Measurements from ENCODE around the gene PSMB5. TPM values are rescaled to one million over a fixed set of nuclear protein-coding genes. Genes with fewer than 3 reads are reported as not detected.
A peak's percentile ranks its signal among the peaks of the same experiment; 100 is the strongest.

The PSMB5 gene
- total RNA-seq, 2 experiments from 2014 or later, result 116 to 119 TPM

GRCh38 chr14:22982477-22983245, 52.0 kb downstream of the PSMB5 start, which contains the start of gene AJUBA:
AJUBA (minus strand) TSS chr14:22982551; CDS start chr14:22982266, 285 bp downstream.
- peak; percentile 82 for DNase-seq
- H3K9me3 Mint-ChIP-seq, result no peaks in the 10 kb centered on the region
- ChIA-PET POLR2A (interaction anchor here (0.7 to 1.7 kb wide), 6 partner anchors 24 to 80 kb away, joined by 3 to 4 read pairs (median 3); no protein-coding TSS in a partner anchor), CTCF (interaction anchor here (0.6 to 18.3 kb wide), 34 partner anchors 8 to 445 kb away, joined by 3 to 839 read pairs (median 4); partner anchors contain the start of genes CDH24, HAUS4, PRMT5 and PSMB5)
- intact Hi-C loops (cut with micrococcal nuclease), result loop anchor here (1.0 to 10.0 kb wide), 8 partner anchors 9 to 425 kb away; partner anchors contain the start of genes HAUS4, LRP10, PRMT5 and SLC7A8
- peaks cover 6% of the 10 kb centered on the region for H3K4me1 Mint-ChIP-seq (ENCODE audit: low read depth)
- H3K27ac Mint-ChIP-seq, result no peak within 1 kb of the TSS
- no peaks in the 10 kb centered on the region for H3K27me3 Mint-ChIP-seq
- no peak within 1 kb of the TSS for H3K4me3 Mint-ChIP-seq
- H3K36me3 Mint-ChIP-seq, result no peaks in the 10 kb centered on the region

DNA sequence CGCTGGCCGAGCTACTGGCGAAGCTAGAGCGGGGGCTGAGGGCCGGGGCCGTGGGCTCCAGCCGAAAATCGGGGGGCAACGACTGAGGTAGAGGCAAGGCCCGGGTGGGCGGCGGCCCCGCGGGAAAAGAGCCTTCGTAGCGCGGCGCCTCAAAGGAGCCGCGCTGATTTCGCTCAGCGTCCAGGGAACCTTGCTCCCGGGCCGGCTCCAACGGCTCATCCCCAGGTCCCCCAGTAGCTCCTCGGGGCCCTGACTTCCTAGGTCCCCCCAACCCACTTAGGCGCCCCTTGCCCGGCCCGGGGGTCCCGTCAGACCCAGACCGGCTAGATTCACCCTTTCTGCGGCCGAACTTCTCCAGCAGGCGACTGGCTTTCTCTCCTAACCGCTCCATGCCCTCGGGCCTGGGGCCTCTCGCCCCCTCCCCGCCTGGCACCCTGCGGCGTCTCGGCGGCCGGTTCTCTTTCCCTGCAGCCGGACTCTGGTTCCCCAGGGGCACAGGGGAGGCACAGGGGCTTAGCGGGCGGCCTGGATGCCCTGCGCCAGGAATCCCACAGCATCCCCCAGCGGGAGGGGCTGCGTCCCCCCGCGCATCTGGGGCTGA, 52.7 kb downstream of the PSMB5 start:
- ChIA-PET POLR2A (interaction anchor here (0.7 to 1.7 kb wide), 4 partner anchors 25 to 1135 kb away, joined by 3 to 4 read pairs (median 3); partner anchors contain the start of genes ACIN1 and C14orf119), CTCF (interaction anchor here (0.7 to 18.3 kb wide), 23 partner anchors 8 to 444 kb away, joined by 3 to 839 read pairs (median 5); partner anchors contain the start of genes CDH24, HAUS4 and PRMT5)
- Mint-ChIP-seq H3K4me3 (no peak overlapping the region), H3K27ac (no peak overlapping the region), H3K9me3 (no peaks in the 10 kb centered on the region), H3K27me3 (no peaks in the 10 kb centered on the region), H3K4me1 (ENCODE audit: low read depth) (peaks cover 6% of the 10 kb centered on the region), H3K36me3 (no peaks in the 10 kb centered on the region)
- intact Hi-C loops (cut with micrococcal nuclease), result loop anchor here (5.0 to 10.0 kb wide), 2 partner anchors 160 to 203 kb away; partner anchors contain the start of gene SLC7A8
- peak; percentile 16 for DNase-seq

- Mint-ChIP-seq H3K36me3 (no peaks in the 10 kb centered on the region), H3K9me3 (no peaks in the 10 kb centered on the region), H3K4me1 (ENCODE audit: low read depth) (peaks cover 6% of the 10 kb centered on the region), H3K4me3 (peak overlapping the region; percentile 25), H3K27me3 (no peaks in the 10 kb centered on the region), H3K27ac (no peak overlapping the region)
- peak; percentile 29 for DNase-seq
- intact Hi-C loops (cut with micrococcal nuclease), result loop anchor here (5.0 to 10.0 kb wide), 2 partner anchors 159 to 204 kb away; partner anchors contain the start of gene SLC7A8
- ChIA-PET POLR2A (interaction anchor here (0.7 to 1.4 kb wide), 3 partner anchors 26 to 1134 kb away, joined by 3 read pairs; partner anchors contain the start of genes ACIN1 and C14orf119), CTCF (interaction anchor here (1.2 to 18.3 kb wide), 12 partner anchors 7 to 425 kb away, joined by 5 to 839 read pairs (median 12); partner anchors contain the start of genes CDH24, HAUS4 and PRMT5)
Observed at GRCh38 chr14:22981090-22981875, 53.4 kb downstream of the PSMB5 start.

- intact Hi-C loops (cut with micrococcal nuclease), result loop anchor here (5.0 to 10.0 kb wide), 2 partner anchors 158 to 204 kb away; partner anchors contain the start of gene SLC7A8
- H3K36me3 Mint-ChIP-seq, result no peaks in the 10 kb centered on the region
- POLR2A ChIA-PET, result no interaction called here
Observed at GRCh38 chr14:22980672-22981089, 54.0 kb downstream of the PSMB5 start.

DNA sequence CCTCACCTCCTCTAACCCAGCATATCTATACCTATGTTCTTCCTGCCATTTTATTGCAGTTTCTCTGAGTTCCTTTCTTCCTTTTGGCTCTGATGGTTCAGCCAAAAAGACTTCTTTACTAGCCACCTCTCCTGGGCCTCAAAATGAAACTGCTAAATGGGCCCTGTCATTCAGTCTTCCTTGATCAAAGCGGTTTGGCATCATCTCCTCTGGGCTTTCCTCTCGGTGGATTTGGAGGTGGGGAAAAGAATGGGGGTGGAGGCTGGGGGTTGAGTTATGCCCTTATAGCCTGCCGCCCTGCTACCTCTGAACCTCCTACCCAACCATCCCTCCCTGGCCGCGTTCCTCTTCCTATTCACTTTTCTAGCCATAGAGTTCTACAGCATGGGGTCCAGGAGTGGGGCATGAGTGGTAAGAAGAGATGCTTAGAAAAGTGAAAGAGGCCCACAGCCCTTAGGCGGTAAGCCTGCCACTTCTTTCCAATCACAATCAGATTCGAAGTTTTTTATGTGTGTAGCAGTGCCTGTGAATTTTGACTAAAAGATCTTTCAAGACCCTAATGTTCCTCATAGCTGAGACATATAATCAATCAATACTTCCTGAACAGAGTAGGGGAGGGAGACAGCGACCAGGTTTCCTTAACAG, 54.8 kb downstream of the PSMB5 start:
- ChIA-PET POLR2A (no interaction called here), CTCF (interaction anchor here (0.6 to 7.9 kb wide), 4 partner anchors 6 to 50 kb away, joined by 7 to 201 read pairs (median 32); partner anchors contain the start of gene PRMT5)
- intact Hi-C loops (cut with micrococcal nuclease), result loop anchor here (5.0 to 10.0 kb wide), 2 partner anchors 158 to 205 kb away; partner anchors contain the start of gene SLC7A8
- no peak for DNase-seq
- H3K27ac Mint-ChIP-seq, result no peak overlapping the region
- no peaks in the 10 kb centered on the region for H3K27me3 Mint-ChIP-seq
- no peaks in the 10 kb centered on the region for H3K9me3 Mint-ChIP-seq
- no peaks in the 10 kb centered on the region for H3K36me3 Mint-ChIP-seq
- H3K4me1 Mint-ChIP-seq (ENCODE audit: low read depth), result peaks cover 6% of the 10 kb centered on the region
- peak overlapping the region; percentile 10 for H3K4me3 Mint-ChIP-seq

More at GRCh38 chr14:22980672-22981089, 54.0 kb downstream of the PSMB5 start:
- CTCF ChIA-PET, result interaction anchor here (0.6 to 18.3 kb wide), 7 partner anchors 6 to 96 kb away, joined by 7 to 839 read pairs (median 30); partner anchors contain the start of genes CDH24 and PRMT5
- no peak overlapping the region for H3K27ac Mint-ChIP-seq
- H3K4me1 Mint-ChIP-seq (ENCODE audit: low read depth), result peaks cover 6% of the 10 kb centered on the region
- no peaks in the 10 kb centered on the region for H3K27me3 Mint-ChIP-seq
- peak overlapping the region; percentile 25 for H3K4me3 Mint-ChIP-seq
- peak; percentile 40 for DNase-seq
- no peaks in the 10 kb centered on the region for H3K9me3 Mint-ChIP-seq

GRCh38 chr14:22978981-22979671, 55.6 kb downstream of the PSMB5 start:
- Mint-ChIP-seq H3K27ac (no peak overlapping the region), H3K4me3 (no peak overlapping the region), H3K36me3 (no peaks in the 10 kb centered on the region), H3K9me3 (no peaks in the 10 kb centered on the region), H3K27me3 (no peaks in the 10 kb centered on the region), H3K4me1 (ENCODE audit: low read depth) (peaks cover 6% of the 10 kb centered on the region)
- CTCF ChIA-PET, result interaction anchor here (7.4 kb wide), 1 partner anchor 79 kb away, joined by 129 read pairs; the partner anchor contains the start of gene CDH24
- intact Hi-C loops (cut with micrococcal nuclease), result no loop called here
- no peak for DNase-seq
- POLR2A ChIA-PET, result interaction anchor here (0.6 kb wide), 1 partner anchor 418 kb away, joined by 3 read pairs; no protein-coding TSS in a partner anchor

GRCh38 chr14:22978487-22978837, 56.2 kb downstream of the PSMB5 start:
- no peaks in the 10 kb centered on the region for H3K9me3 Mint-ChIP-seq
- no peak for DNase-seq
- CTCF ChIA-PET, result interaction anchor here (1.6 to 8.5 kb wide), 4 partner anchors 6 to 142 kb away, joined by 3 to 201 read pairs (median 70); partner anchors contain the start of genes AJUBA and CDH24
- H3K36me3 Mint-ChIP-seq, result no peaks in the 10 kb centered on the region
- H3K27me3 Mint-ChIP-seq, result no peaks in the 10 kb centered on the region
- H3K27ac Mint-ChIP-seq, result no peak overlapping the region
- intact Hi-C loops (cut with micrococcal nuclease), result no loop called here
- peaks cover 6% of the 10 kb centered on the region for H3K4me1 Mint-ChIP-seq (ENCODE audit: low read depth)
- POLR2A ChIA-PET, result interaction anchor here (0.6 kb wide), 1 partner anchor 417 kb away, joined by 3 read pairs; no protein-coding TSS in a partner anchor
- no peak overlapping the region for H3K4me3 Mint-ChIP-seq

DNA sequence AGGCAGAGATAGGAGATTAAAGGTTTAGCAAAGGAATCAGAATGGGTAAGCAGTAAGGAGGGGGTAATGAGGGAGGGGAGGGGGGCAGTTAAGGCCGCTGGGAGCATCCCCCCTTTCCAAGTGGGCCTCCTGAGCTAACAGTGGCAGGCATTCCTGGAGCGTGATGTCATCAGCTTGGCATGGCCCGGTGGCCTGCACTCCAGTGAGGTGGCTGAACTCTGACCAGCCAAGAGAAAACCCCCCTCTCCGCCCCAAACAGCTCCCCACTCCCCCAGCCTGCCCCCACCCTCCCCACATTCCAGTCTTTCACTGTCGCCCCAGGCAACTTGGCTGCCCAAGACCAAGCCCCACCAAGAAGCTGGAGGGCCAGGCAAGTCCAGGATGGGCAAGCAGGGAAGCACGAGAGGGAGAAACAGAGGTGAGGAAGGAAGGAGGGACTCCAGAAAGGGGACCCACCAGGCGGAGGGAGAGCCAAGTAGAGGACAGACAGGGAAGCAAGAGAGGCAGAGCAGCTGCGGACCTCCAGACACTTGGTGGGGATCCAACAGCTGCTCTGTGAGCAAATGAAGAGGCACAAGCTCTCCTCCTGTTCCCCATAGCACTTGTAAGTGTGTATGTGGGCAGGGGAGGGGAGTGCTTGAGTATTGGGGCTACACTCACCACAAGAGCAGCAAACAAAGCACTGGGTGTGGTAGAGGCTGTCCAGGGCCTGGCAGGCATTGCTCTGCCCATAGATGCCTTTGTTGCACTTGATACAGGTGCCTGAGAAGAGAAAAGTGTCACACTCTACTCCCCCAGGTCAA, 56.8 kb downstream of the PSMB5 start:
- POLR2A ChIA-PET, result no interaction called here
- Mint-ChIP-seq H3K27ac (no peak overlapping the region), H3K9me3 (no peaks in the 10 kb centered on the region), H3K4me3 (no peak overlapping the region), H3K36me3 (no peaks in the 10 kb centered on the region), H3K27me3 (no peaks in the 10 kb centered on the region), H3K4me1 (ENCODE audit: low read depth) (peaks cover 6% of the 10 kb centered on the region)
- DNase-seq, result no peak
- CTCF ChIA-PET, result interaction anchor here (1.1 to 8.5 kb wide), 6 partner anchors 6 to 143 kb away, joined by 3 to 201 read pairs (median 8); partner anchors contain the start of genes AJUBA and CDH24
- intact Hi-C loops (cut with micrococcal nuclease), result no loop called here

DNA sequence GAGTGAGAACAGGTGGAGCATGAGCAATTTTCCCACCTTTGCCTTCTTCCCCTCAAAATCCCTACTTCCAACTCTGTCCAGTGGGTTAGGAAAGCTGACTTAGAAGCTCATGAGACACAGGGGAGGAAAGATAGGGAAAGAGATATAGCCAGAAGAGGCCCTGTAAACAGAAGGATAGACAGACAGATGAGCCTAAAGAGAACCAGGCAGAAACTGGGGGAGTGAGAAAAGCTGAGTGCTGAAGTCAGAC, 57.3 kb downstream of the PSMB5 start:
- ChIA-PET CTCF (interaction anchor here (1.1 to 8.5 kb wide), 7 partner anchors 7 to 143 kb away, joined by 3 to 201 read pairs (median 5); partner anchors contain the start of genes AJUBA and CDH24), POLR2A (no interaction called here)
- no peak overlapping the region for H3K27ac Mint-ChIP-seq
- intact Hi-C loops (cut with micrococcal nuclease), result no loop called here
- H3K36me3 Mint-ChIP-seq, result no peaks in the 10 kb centered on the region
- H3K27me3 Mint-ChIP-seq, result no peaks in the 10 kb centered on the region
- no peak overlapping the region for H3K4me3 Mint-ChIP-seq
- no peak for DNase-seq
- peaks cover 6% of the 10 kb centered on the region for H3K4me1 Mint-ChIP-seq (ENCODE audit: low read depth)
- H3K9me3 Mint-ChIP-seq, result no peaks in the 10 kb centered on the region

All from activated CD4-positive, alpha-beta memory T cell treated with anti-CD3 and anti-CD28 coated beads for 36 hours (primary cell).